HepG2 (cell line): ENCODE measurements around the gene RTN1. TPM values are rescaled to one million over a fixed set of nuclear protein-coding genes. Genes with fewer than 3 reads are reported as not detected.
A peak's percentile ranks its signal among the peaks of the same experiment; 100 is the strongest.

Experiments used
- BCL3 ChIP-seq: sonication (generic); formaldehyde crosslinking; IDR thresholded peaks from 2 replicates; pipeline ENCODE4 v1.5.1; 2020; ENCODE audit warnings: mild to moderate bottlenecking, missing genetic modification reagents, moderate library complexity
- CSRNP2 ChIP-seq: sonication (generic); formaldehyde crosslinking; conservative IDR thresholded peaks from 2 replicates; pipeline ENCODE4 v1.8.0; 2022; ENCODE audit warnings: low read depth, missing genetic modification reagents
- GPN1 ChIP-seq: sonication (generic); formaldehyde crosslinking; IDR thresholded peaks from 2 replicates; pipeline ENCODE4 v1.5.1; 2020; ENCODE audit warnings: missing genetic modification reagents, borderline replicate concordance
- HDAC1 ChIP-seq: sonication (generic); formaldehyde crosslinking; IDR thresholded peaks from 2 replicates; pipeline ENCODE4 v1.5.1; 2020; ENCODE audit warnings: mild to moderate bottlenecking, missing genetic modification reagents
- KLF9 ChIP-seq: IDR thresholded peaks from 2 replicates; pipeline ENCODE4 v1.6.1; 2016; ENCODE audit warnings: low read depth
- SAFB2 ChIP-seq: sonication (generic); formaldehyde crosslinking; IDR thresholded peaks from 2 replicates; pipeline ENCODE4 v1.5.1; 2020; ENCODE audit warnings: missing genetic modification reagents, low read depth, mild to moderate bottlenecking, borderline replicate concordance
- SRY ChIP-seq: sonication (generic); formaldehyde crosslinking; IDR thresholded peaks from 2 replicates; pipeline ENCODE4 v1.8.0; 2022; ENCODE audit warnings: mild to moderate bottlenecking, missing genetic modification reagents
- STAG1 ChIP-seq: sonication (generic); formaldehyde crosslinking; IDR thresholded peaks from 2 replicates; pipeline ENCODE4 v1.4.0; 2020; ENCODE audit warnings: missing genetic modification reagents
- TOE1 ChIP-seq: sonication (generic); formaldehyde crosslinking; IDR thresholded peaks from 2 replicates; pipeline ENCODE4 v1.4.0; 2020; ENCODE audit warnings: mild to moderate bottlenecking, missing genetic modification reagents
- ZBTB44 ChIP-seq: sonication (generic); formaldehyde crosslinking; IDR thresholded peaks from 2 replicates; pipeline ENCODE4 v1.4.0; 2020; ENCODE audit warnings: missing genetic modification reagents
- ZNF446 ChIP-seq: sonication (generic); formaldehyde crosslinking; IDR thresholded peaks from 2 replicates; pipeline ENCODE4 v1.5.0; 2020; ENCODE audit warnings: mild to moderate bottlenecking, missing genetic modification reagents
- ZXDC ChIP-seq: sonication (generic); formaldehyde crosslinking; IDR thresholded peaks from 2 replicates; pipeline ENCODE4 v1.5.0; 2020; ENCODE audit warnings: mild to moderate bottlenecking, missing genetic modification reagents
- polyA plus RNA-seq, 8 experiments: library from polyadenylated mRNA; depleted of rRNA in 3 of 8; stranded (reverse) in 7 of 8; unstranded in 1 of 8; fragments of >200 nt; fragmentation: Illumina TruSeq in 4 of 8; extraction: Trizol in 4 of 8; gene quantifications; 2 replicates each; pipeline versions ENCODE4 v1.2.1 to v1.2.3, GENCODE V29; 2011 to 2016; ENCODE audit warnings: low read depth in 4 of 8, missing spikeins in 1 of 8, mixed read lengths in 1 of 8; ENCODE audit not compliant: insufficient read depth in 1 of 8
- total RNA-seq, 5 experiments: library from RNA; depleted of rRNA; stranded (reverse); fragments of >200 nt; fragmentation: Illumina TruSeq; extraction: Trizol; gene quantifications; 2 replicates each; pipeline ENCODE4 v1.2.3, GENCODE V29; 2016; ENCODE audit warnings: low read depth in 1 of 5
- TF ChIP-seq, protein P1 (sequence below): sonication (generic); formaldehyde crosslinking; IDR thresholded peaks from 2 replicates; pipeline ENCODE4 v1.8.0; 2022; ENCODE audit warnings: mild to moderate bottlenecking, missing genetic modification reagents
- TF ChIP-seq, protein P2 (sequence below), 2 experiments: sonication (generic) in 1 of 2; formaldehyde crosslinking in 1 of 2; IDR thresholded peaks; 2 replicates each; pipeline versions ENCODE4 v1.5.1 to v1.6.1; 2011 to 2020; ENCODE audit warnings: borderline replicate concordance in 1 of 2, low read depth in 1 of 2, low read length in 1 of 2, mild to moderate bottlenecking in 1 of 2, missing genetic modification reagents in 1 of 2, moderate library complexity in 1 of 2
- TF ChIP-seq, protein P3 (sequence below): sonication (generic); formaldehyde crosslinking; IDR thresholded peaks from 2 replicates; pipeline ENCODE4 v1.4.0; 2020; ENCODE audit warnings: mild to moderate bottlenecking, missing genetic modification reagents

The RTN1 gene
- total and polyA plus RNA-seq, 2 of the 13 experiments (the other 11 are each of a cell fraction or from before 2014, with no cell fraction given): 0.04 to 0.18 TPM

DNA sequence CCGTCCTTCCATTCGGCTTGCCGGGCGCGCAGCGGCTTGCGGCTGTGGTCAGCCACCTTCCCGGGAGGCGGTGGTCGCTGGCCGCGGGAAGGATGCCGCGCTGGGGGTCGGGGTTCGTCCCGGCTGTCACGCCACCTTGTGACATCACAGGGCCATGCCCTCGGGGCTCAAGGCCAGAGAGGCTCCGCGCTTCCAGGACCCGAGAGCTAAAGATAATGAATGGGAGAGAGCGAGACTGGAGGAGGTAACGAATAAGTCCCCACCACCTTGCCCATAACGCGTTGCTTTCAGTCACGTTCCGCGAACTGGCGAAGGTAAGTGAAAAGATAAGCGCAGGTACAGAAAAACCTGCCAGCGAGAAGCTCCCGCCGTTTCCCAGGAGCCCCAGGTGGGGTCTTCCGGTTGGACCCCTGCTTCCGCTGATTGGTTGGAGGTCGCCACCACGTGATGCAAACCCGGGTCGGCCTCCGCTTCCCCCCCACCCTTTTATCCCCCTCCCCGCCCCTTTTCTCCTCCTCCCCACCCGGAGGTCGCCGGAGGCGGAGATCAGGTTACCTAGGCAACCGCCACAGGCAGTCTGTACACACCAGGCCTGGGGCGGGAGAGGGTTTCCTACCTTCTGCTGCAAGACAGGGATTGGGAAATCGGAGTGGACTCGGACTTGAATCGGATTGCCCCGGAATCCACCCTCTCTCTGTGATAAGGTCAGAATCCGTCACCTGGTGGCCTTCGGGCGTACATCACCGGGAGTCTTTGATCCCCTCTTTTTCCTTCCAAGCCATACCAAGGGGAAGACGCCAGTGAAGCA lies 49.2 kb upstream of the RTN1 start, which contains the start of gene LRRC9 (continued):
- TF ChIP-seq KLF9 (CRISPR knock-in tag): no peak
- TF ChIP-seq, protein P1, sequence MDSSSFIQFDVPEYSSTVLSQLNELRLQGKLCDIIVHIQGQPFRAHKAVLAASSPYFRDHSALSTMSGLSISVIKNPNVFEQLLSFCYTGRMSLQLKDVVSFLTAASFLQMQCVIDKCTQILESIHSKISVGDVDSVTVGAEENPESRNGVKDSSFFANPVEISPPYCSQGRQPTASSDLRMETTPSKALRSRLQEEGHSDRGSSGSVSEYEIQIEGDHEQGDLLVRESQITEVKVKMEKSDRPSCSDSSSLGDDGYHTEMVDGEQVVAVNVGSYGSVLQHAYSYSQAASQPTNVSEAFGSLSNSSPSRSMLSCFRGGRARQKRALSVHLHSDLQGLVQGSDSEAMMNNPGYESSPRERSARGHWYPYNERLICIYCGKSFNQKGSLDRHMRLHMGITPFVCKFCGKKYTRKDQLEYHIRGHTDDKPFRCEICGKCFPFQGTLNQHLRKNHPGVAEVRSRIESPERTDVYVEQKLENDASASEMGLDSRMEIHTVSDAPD (CRISPR knock-in tag): no peak
- no peak for TF ChIP-seq ZNF446 (CRISPR knock-in tag)
- TF ChIP-seq, protein P2, sequence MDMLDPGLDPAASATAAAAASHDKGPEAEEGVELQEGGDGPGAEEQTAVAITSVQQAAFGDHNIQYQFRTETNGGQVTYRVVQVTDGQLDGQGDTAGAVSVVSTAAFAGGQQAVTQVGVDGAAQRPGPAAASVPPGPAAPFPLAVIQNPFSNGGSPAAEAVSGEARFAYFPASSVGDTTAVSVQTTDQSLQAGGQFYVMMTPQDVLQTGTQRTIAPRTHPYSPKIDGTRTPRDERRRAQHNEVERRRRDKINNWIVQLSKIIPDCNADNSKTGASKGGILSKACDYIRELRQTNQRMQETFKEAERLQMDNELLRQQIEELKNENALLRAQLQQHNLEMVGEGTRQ (IDR thresholded peaks at IDR 0.05; ENCODE audit: low read depth, low read length): peak; percentile 81
- TF ChIP-seq, protein P2 (CRISPR knock-in tag; IDR thresholded peaks at IDR 0.05; ENCODE audit: borderline replicate concordance): peak; percentile 84; the same call in 1 of the 2 replicates
- no peak for TF ChIP-seq SRY
- TF ChIP-seq SAFB2: no peak
- TF ChIP-seq GPN1: no peak
- no peak for TF ChIP-seq ZBTB44 (CRISPR knock-in tag)
- TF ChIP-seq CSRNP2 (CRISPR knock-in tag): no peak
- no peak for TF ChIP-seq ZXDC (CRISPR knock-in tag)
- TF ChIP-seq, protein P3, sequence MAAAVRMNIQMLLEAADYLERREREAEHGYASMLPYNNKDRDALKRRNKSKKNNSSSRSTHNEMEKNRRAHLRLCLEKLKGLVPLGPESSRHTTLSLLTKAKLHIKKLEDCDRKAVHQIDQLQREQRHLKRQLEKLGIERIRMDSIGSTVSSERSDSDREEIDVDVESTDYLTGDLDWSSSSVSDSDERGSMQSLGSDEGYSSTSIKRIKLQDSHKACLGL (CRISPR knock-in tag): no peak
- no peak for TF ChIP-seq TOE1 (CRISPR knock-in tag)
- TF ChIP-seq BCL3: no peak
- peak; percentile 86 for TF ChIP-seq HDAC1 (CRISPR knock-in tag)
- no peak for TF ChIP-seq STAG1 (CRISPR knock-in tag)
